OCI-LY1 (cell line): ENCODE data around the gene SPACA9.

ENCODE experiments used
- H2AFZ ChIP-seq: fragments of 200-600 bp; sonication (generic), shearing (Covaris generic); 2 replicates; pipeline ENCODE4 v1.6.0; 2014; ENCODE audit warnings: antibody characterized with exemption, mild to moderate bottlenecking, low read length
- H3F3A ChIP-seq: fragments of 200-600 bp; sonication (generic), shearing (Covaris generic); 2 replicates; pipeline ENCODE4 v1.6.0; 2014; ENCODE audit warnings: mild to moderate bottlenecking, antibody characterized with exemption, low read length, moderate library complexity; ENCODE audit not compliant: insufficient read depth
- H3K27ac ChIP-seq: fragments of 200-600 bp; sonication (generic); 2 replicates; pipeline ENCODE4 v1.5.1; 2014; ENCODE audit warnings: low read length, mixed run types, mild to moderate bottlenecking, low read depth; ENCODE audit not compliant: poor library complexity, severe bottlenecking
- H3K27me3 ChIP-seq: fragments of 200-600 bp; sonication (generic); 2 replicates; pipeline ENCODE4 v1.6.0; 2014; ENCODE audit warnings: antibody characterized with exemption, mild to moderate bottlenecking, low read length, moderate library complexity; ENCODE audit not compliant: insufficient read depth
- H3K36me3 ChIP-seq: fragments of 200-600 bp; sonication (generic); 2 replicates; pipeline ENCODE4 v1.6.1; 2014; ENCODE audit warnings: mild to moderate bottlenecking, antibody characterized with exemption, low read length, moderate library complexity, mixed read lengths; ENCODE audit not compliant: insufficient read depth
- H3K4me1 ChIP-seq: fragments of 200-600 bp; sonication (generic); 2 replicates; pipeline ENCODE4 v1.5.1; 2014; ENCODE audit warnings: mild to moderate bottlenecking, low read length, moderate library complexity; ENCODE audit not compliant: insufficient read depth, severe bottlenecking
- H3K4me2 ChIP-seq: fragments of 200-600 bp; sonication (generic), shearing (Covaris generic); 2 replicates; pipeline ENCODE4 v1.6.1; 2014; ENCODE audit warnings: low read length
- H3K4me3 ChIP-seq: fragments of 200-600 bp; sonication (generic); 2 replicates; pipeline ENCODE4 v1.5.1; 2014; ENCODE audit warnings: low read length, low read depth, mild to moderate bottlenecking, mixed read lengths; ENCODE audit not compliant: poor library complexity, severe bottlenecking
- H3K79me2 ChIP-seq: fragments of 200-600 bp; shearing (Covaris generic); 2 replicates; pipeline ENCODE4 v1.6.1; 2016; ENCODE audit warnings: mixed run types, low read length, mixed read lengths; ENCODE audit not compliant: insufficient read depth
- H3K9ac ChIP-seq: fragments of 200-600 bp; sonication (generic), shearing (Covaris generic); 2 replicates; pipeline ENCODE4 v1.6.1; 2014; ENCODE audit warnings: mild to moderate bottlenecking, low read length, mixed read lengths
- H3K9me2 ChIP-seq: fragments of 200-600 bp; sonication (generic), shearing (Covaris generic); 2 replicates; pipeline ENCODE4 v1.6.1; 2014; ENCODE audit warnings: low read depth, mild to moderate bottlenecking, low read length, mixed read lengths
- H3K9me3 ChIP-seq: fragments of 200-600 bp; shearing (Covaris generic); 2 replicates; pipeline ENCODE4 v1.6.1; 2014; ENCODE audit warnings: low read length, mixed read lengths
- H4K20me1 ChIP-seq: fragments of 200-600 bp; sonication (generic), shearing (Covaris generic); 2 replicates; pipeline ENCODE4 v1.6.0; 2016; ENCODE audit warnings: mild to moderate bottlenecking, low read length; ENCODE audit not compliant: insufficient read depth
- EZH2 ChIP-seq: fragments of 200-600 bp; sonication (generic), shearing (Covaris generic); IDR thresholded peaks from 2 replicates; pipeline ENCODE4 v1.8.0; 2017; ENCODE audit warnings: borderline replicate concordance, mixed run types, mild to moderate bottlenecking, antibody characterized with exemption, low read length, moderate library complexity, mixed read lengths
- TF ChIP-seq, protein P1 (sequence below): fragments of 200-600 bp; sonication (generic), shearing (Covaris generic); IDR thresholded peaks from 2 replicates; pipeline ENCODE4 v1.5.1; 2017; ENCODE audit warnings: mild to moderate bottlenecking, antibody characterized with exemption, low read length, moderate library complexity, mixed read lengths

SPACA9 gene

DNA sequence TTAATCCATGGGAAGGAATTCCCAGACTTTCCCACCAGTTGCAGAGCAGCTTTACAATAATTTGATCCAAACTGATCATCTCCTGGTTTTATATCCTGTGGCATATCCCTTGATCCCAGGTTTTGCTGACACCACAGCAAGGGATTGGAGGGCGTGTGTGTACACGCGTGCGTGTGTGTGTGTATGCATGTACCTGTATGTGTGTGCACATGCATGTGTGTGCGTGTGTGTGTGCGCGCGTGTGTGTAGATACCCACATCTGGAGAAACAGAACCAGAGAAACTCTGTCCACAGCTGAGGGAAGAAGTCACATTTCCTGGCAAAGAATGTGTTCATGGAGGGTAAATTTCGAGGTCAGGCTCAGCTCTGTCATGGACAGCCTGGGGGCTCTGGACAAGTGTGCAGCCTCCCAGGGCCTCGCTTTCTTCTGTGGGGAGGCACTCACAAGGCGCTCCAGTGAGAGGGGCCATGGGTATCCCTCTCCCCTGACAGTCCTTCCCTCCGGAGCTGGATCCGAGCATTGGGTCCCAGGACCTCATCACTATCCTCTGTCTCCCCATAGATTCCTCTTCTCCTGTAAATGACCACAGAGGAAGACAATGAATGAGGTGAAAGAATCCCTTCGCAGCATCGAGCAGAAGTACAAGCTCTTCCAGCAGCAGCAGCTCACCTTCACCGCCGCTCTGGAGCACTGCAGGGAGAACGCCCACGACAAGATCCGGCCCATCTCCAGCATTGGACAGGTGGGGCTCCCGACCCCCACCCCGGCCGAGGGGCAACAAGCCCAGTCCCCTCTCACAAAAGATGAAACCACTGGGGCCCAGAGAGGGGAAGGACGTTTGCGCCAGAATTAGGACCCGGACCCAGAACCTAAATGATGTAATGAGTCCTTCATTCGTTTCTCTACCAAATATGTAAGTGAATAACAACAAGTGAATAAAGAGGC is 4.9 kb downstream of the SPACA9 start:
- no peak overlapping the region for H3K27ac ChIP-seq
- H3K27me3 ChIP-seq, result no peaks in the 10 kb centered on the region
- no peaks in the 10 kb centered on the region for H3K36me3 ChIP-seq
- no peak overlapping the region for H3K4me2 ChIP-seq
- no peaks in the 10 kb centered on the region for H3K9me3 ChIP-seq
- peaks cover 19% of the 10 kb centered on the region for H3K4me1 ChIP-seq
- H3K4me3 ChIP-seq, result no peak overlapping the region
- no peaks in the 10 kb centered on the region for H3F3A ChIP-seq
- H3K79me2 ChIP-seq, result no peaks in the 10 kb centered on the region
- H3K9me2 ChIP-seq, result no peaks in the 10 kb centered on the region
- H2AFZ ChIP-seq, result no peak overlapping the region
- no peak overlapping the region for H3K9ac ChIP-seq
- no peaks in the 10 kb centered on the region for H4K20me1 ChIP-seq
- TF ChIP-seq EZH2, result no peak
- TF ChIP-seq, protein P1, sequence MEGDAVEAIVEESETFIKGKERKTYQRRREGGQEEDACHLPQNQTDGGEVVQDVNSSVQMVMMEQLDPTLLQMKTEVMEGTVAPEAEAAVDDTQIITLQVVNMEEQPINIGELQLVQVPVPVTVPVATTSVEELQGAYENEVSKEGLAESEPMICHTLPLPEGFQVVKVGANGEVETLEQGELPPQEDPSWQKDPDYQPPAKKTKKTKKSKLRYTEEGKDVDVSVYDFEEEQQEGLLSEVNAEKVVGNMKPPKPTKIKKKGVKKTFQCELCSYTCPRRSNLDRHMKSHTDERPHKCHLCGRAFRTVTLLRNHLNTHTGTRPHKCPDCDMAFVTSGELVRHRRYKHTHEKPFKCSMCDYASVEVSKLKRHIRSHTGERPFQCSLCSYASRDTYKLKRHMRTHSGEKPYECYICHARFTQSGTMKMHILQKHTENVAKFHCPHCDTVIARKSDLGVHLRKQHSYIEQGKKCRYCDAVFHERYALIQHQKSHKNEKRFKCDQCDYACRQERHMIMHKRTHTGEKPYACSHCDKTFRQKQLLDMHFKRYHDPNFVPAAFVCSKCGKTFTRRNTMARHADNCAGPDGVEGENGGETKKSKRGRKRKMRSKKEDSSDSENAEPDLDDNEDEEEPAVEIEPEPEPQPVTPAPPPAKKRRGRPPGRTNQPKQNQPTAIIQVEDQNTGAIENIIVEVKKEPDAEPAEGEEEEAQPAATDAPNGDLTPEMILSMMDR, result no peak

DNA sequence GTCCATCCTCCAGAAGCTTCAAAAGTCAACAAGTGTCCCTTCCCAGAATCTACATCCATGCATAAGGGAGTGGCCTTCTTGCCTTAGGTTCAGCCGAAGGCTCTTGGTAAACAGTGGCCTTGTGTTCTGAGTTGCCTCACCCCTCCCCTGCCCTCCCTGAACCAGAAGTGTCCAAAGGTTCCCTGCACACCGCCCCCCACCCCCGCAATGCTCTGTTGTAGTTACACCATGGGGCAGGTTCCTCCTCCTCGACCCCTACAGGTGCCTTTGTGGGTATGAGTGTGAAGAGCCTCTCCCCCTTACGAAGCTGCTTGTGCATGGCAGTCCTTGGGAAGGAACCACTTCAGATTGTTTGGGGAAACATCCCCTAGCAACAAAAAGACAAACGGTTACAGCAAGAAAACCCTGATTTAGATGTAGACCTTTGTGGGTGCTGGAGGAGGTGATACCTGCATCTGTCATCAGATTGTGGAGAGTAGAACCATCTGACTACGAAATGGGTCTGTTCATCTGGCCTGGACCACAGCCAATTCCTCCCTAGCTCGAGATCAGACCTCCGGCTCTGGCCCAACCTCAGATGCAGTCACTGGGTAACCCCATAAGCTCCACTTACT is 7.1 kb downstream of the SPACA9 start:
- Histone ChIP-seq H3K4me1 (peaks cover 14% of the 10 kb centered on the region), H3K36me3 (no peaks in the 10 kb centered on the region)

DNA sequence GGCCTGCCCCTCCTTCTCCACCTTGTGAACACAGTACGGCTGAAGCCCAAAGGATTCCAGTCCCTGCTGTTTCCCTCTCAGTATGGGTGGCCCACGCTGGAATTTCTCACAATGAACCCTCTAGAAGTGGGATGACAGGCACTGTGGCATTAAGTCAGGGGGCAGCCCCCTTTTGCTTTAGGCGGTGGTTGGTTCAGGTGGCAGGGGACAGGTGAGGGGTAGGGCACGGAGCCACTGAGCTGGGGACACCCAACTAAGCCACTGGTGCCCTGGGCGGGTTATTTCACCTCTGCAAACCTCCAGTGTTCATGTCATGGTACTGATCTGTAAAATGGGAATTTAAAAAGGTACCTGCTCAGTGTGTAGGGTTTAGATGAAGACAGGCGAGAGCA is 7.6 kb downstream of the SPACA9 start:
- H3K27ac ChIP-seq, result no peak overlapping the region
- no peaks in the 10 kb centered on the region for H3K36me3 ChIP-seq
- TF ChIP-seq, protein P1, result no peak
- no peak for TF ChIP-seq EZH2
- no peak overlapping the region for H3K9ac ChIP-seq
- no peaks in the 10 kb centered on the region for H3K9me3 ChIP-seq
- H3K4me2 ChIP-seq, result no peak overlapping the region
- no peak overlapping the region for H2AFZ ChIP-seq
- no peaks in the 10 kb centered on the region for H3K79me2 ChIP-seq
- no peaks in the 10 kb centered on the region for H3K27me3 ChIP-seq
- H3K4me3 ChIP-seq, result no peak overlapping the region
- H3F3A ChIP-seq, result no peaks in the 10 kb centered on the region
- H4K20me1 ChIP-seq, result no peaks in the 10 kb centered on the region
- no peaks in the 10 kb centered on the region for H3K9me2 ChIP-seq
- H3K4me1 ChIP-seq, result peaks cover 14% of the 10 kb centered on the region

More for the DNA sequence above, 7.1 kb downstream of the SPACA9 start:
- TF ChIP-seq EZH2, result no peak
- TF ChIP-seq, protein P1, result no peak
- Histone ChIP-seq H3K9me3 (no peaks in the 10 kb centered on the region), H3K79me2 (no peaks in the 10 kb centered on the region), H3F3A (no peaks in the 10 kb centered on the region), H2AFZ (no peak overlapping the region), H3K27ac (no peak overlapping the region), H3K27me3 (no peaks in the 10 kb centered on the region), H3K4me3 (no peak overlapping the region), H3K4me2 (no peak overlapping the region), H3K9me2 (no peaks in the 10 kb centered on the region), H3K9ac (no peak overlapping the region), H4K20me1 (no peaks in the 10 kb centered on the region)
